ENCODE measurements around the gene KCTD18. TPM values are rescaled to one million over a fixed set of nuclear protein-coding genes. Genes with fewer than 3 reads are reported as not detected.

Gene KCTD18
- total and polyA plus RNA-seq, 2 donors from 2014 or later, result 8.5 to 12.6 TPM

GRCh38 chr2:200455958-200456421 lies 53.9 kb downstream of the KCTD18 start:
- Histone ChIP-seq H3K27me3 (ENCODE audit: control insufficient read depth, insufficient read depth, low read length) (no peaks in the 10 kb centered on the region), H3K27ac (ENCODE audit: low read depth in 2 of 2, low read length in 2 of 2) (no peak overlapping the region), H3K4me3 (ENCODE audit: low read length in 3 of 3) (no peak overlapping the region), H3K36me3 (ENCODE audit: control insufficient read depth in 2 of 3, insufficient read depth in 3 of 3, low read length in 3 of 3) (peaks cover 0 to 2% (median 0%) of the 10 kb centered on the region in 3 donors), H3K9me3 (ENCODE audit: control insufficient read depth in 2 of 3, insufficient read depth in 1 of 3, low read length in 3 of 3) (no peaks in the 10 kb centered on the region), H3K9ac (ENCODE audit: low read length in 3 of 3) (no peak overlapping the region), H3K4me1 (ENCODE audit: control insufficient read depth in 2 of 3, insufficient read depth in 2 of 3, low read depth in 1 of 3, low read length in 3 of 3) (peaks cover 0 to 6% (median 5%) of the 10 kb centered on the region in 3 donors)
- TF ChIP-seq, protein P1, sequence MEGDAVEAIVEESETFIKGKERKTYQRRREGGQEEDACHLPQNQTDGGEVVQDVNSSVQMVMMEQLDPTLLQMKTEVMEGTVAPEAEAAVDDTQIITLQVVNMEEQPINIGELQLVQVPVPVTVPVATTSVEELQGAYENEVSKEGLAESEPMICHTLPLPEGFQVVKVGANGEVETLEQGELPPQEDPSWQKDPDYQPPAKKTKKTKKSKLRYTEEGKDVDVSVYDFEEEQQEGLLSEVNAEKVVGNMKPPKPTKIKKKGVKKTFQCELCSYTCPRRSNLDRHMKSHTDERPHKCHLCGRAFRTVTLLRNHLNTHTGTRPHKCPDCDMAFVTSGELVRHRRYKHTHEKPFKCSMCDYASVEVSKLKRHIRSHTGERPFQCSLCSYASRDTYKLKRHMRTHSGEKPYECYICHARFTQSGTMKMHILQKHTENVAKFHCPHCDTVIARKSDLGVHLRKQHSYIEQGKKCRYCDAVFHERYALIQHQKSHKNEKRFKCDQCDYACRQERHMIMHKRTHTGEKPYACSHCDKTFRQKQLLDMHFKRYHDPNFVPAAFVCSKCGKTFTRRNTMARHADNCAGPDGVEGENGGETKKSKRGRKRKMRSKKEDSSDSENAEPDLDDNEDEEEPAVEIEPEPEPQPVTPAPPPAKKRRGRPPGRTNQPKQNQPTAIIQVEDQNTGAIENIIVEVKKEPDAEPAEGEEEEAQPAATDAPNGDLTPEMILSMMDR (IDR thresholded peaks at IDR 0.05; ENCODE audit: borderline replicate concordance, extremely low read depth, insufficient read depth), result no peak
- FAIRE-seq (no peak), DNase-seq (peak in 2 of 5 donors; percentile 9 to 44)
- intact Hi-C loops (cut with DNase I), result no loop called here

- Histone ChIP-seq H3K4me3 (ENCODE audit: low read length in 3 of 3) (no peak overlapping the region), H3K36me3 (ENCODE audit: control insufficient read depth in 2 of 3, insufficient read depth in 3 of 3, low read length in 3 of 3) (peaks cover 0 to 4% (median 0%) of the 10 kb centered on the region in 3 donors), H3K27me3 (ENCODE audit: control insufficient read depth, insufficient read depth, low read length) (no peaks in the 10 kb centered on the region), H3K4me1 (ENCODE audit: control insufficient read depth in 2 of 3, insufficient read depth in 2 of 3, low read depth in 1 of 3, low read length in 3 of 3) (peaks cover 0 to 6% (median 5%) of the 10 kb centered on the region in 3 donors), H3K27ac (ENCODE audit: low read depth in 2 of 2, low read length in 2 of 2) (no peak overlapping the region), H3K9me3 (ENCODE audit: control insufficient read depth in 2 of 3, insufficient read depth in 1 of 3, low read length in 3 of 3) (no peaks in the 10 kb centered on the region), H3K9ac (ENCODE audit: low read length in 3 of 3) (no peak overlapping the region)
- intact Hi-C loops (cut with DNase I), result no loop called here
- peak in 1 of 5 donors; percentile 16 for DNase-seq
- TF ChIP-seq, protein P1 (IDR thresholded peaks at IDR 0.05; ENCODE audit: borderline replicate concordance, extremely low read depth, insufficient read depth), result no peak
- no peak for FAIRE-seq
Measured at GRCh38 chr2:200454927-200455801, 54.7 kb downstream of the KCTD18 start.

DNA sequence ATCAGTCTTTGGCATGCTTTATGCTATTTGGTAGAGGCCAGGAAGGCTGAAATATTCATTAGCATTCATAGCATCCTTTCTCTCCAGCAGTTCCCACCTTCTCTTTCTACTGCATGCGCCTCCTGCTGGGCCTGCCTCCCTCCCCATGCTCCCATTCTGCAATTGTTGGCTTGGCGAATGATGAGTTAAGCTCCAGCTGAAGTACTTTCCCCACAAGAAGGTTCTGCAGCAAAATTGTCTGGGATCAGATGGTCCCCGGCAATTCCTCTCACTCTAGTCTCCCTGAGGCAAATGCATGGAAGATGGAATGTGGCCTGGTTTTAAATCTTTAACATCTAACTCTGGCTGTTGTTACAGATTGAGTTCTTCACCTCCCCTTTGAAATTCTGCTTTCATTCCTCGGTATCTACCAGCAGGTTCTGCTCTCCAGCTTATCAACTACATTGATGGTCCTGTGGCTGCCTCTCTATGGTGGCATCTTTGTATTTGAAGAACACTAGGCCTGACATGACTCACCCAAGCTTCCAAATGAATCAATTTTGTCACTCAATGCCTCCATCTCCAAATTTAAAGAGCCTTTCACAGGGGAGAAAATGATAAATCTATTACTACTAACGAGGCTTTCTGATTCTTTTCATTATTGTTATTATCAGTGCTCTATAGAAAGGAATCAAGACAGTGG lies 55.9 kb downstream of the KCTD18 start:
- Histone ChIP-seq H3K9me3 (ENCODE audit: control insufficient read depth in 2 of 3, insufficient read depth in 1 of 3, low read length in 3 of 3) (no peaks in the 10 kb centered on the region), H3K27me3 (ENCODE audit: control insufficient read depth, insufficient read depth, low read length) (no peaks in the 10 kb centered on the region), H3K9ac (ENCODE audit: low read length in 3 of 3) (no peak overlapping the region), H3K4me3 (ENCODE audit: low read length in 3 of 3) (no peak overlapping the region), H3K27ac (ENCODE audit: low read depth in 2 of 2, low read length in 2 of 2) (no peak overlapping the region), H3K36me3 (ENCODE audit: control insufficient read depth in 2 of 3, insufficient read depth in 3 of 3, low read length in 3 of 3) (peaks cover 0 to 4% (median 0%) of the 10 kb centered on the region in 3 donors), H3K4me1 (ENCODE audit: control insufficient read depth in 2 of 3, insufficient read depth in 2 of 3, low read depth in 1 of 3, low read length in 3 of 3) (peaks cover 0 to 6% (median 5%) of the 10 kb centered on the region in 3 donors)
- DNase-seq, result no peak
- no peak for FAIRE-seq
- intact Hi-C loops (cut with DNase I), result no loop called here
- TF ChIP-seq, protein P1 (IDR thresholded peaks at IDR 0.05; ENCODE audit: borderline replicate concordance, extremely low read depth, insufficient read depth), result no peak
